HEK293T (cell line): ENCODE data around the gene SHROOM1.

Experiments used
- ARNT ChIP-seq: fragments of 450-650 bp; IDR thresholded peaks from 2 replicates; pipeline ENCODE4 v1.6.1; 2017; ENCODE audit warnings: mild to moderate bottlenecking
- BHLHE40 ChIP-seq: fragments of 450-650 bp; IDR thresholded peaks from 2 replicates; pipeline ENCODE4 v1.6.1; 2016; ENCODE audit warnings: mild to moderate bottlenecking, moderate library complexity, borderline replicate concordance
- CTBP1 ChIP-seq: fragments of 450-650 bp; IDR thresholded peaks from 2 replicates; pipeline ENCODE4 v1.6.1; 2016; ENCODE audit warnings: borderline replicate concordance
- FOXA1 ChIP-seq: fragments of 450-650 bp; IDR thresholded peaks from 2 replicates; pipeline ENCODE4 v1.6.1; 2016; ENCODE audit warnings: mild to moderate bottlenecking
- FOXK2 ChIP-seq: fragments of 450-650 bp; IDR thresholded peaks from 2 replicates; pipeline ENCODE4 v1.6.1; 2016; ENCODE audit warnings: mild to moderate bottlenecking
- FOXM1 ChIP-seq: fragments of 450-650 bp; IDR thresholded peaks from 2 replicates; pipeline ENCODE4 v1.6.1; 2017; ENCODE audit warnings: mild to moderate bottlenecking, borderline replicate concordance
- L3MBTL2 ChIP-seq: fragments of 450-650 bp; conservative IDR thresholded peaks from 2 replicates; pipeline ENCODE4 v1.6.1; 2016; ENCODE audit warnings: mild to moderate bottlenecking
- NFRKB ChIP-seq: fragments of 450-650 bp; IDR thresholded peaks from 2 replicates; pipeline ENCODE4 v1.6.1; 2016; ENCODE audit warnings: mild to moderate bottlenecking, moderate library complexity
- PKNOX1 ChIP-seq: fragments of 450-650 bp; IDR thresholded peaks from 2 replicates; pipeline ENCODE4 v1.6.1; 2016
- SP1 ChIP-seq: fragments of 450-650 bp; IDR thresholded peaks from 2 replicates; pipeline ENCODE4 v1.6.1; 2017
- SUZ12 ChIP-seq: fragments of 450-650 bp; IDR thresholded peaks from 2 replicates; pipeline ENCODE4 v1.6.1; 2016; ENCODE audit warnings: mild to moderate bottlenecking
- TARDBP ChIP-seq: fragments of 450-650 bp; IDR thresholded peaks from 2 replicates; pipeline ENCODE4 v1.6.1; 2016
- ZNF384 ChIP-seq: fragments of 450-650 bp; IDR thresholded peaks from 2 replicates; pipeline ENCODE4 v1.6.1; 2016

GRCh38 chr5:132825834-132826391, 4.5 kb downstream of the SHROOM1 start:
- TF ChIP-seq FOXK2 (no peak), BHLHE40 (no peak), NFRKB (no peak), FOXM1 (no peak), L3MBTL2 (no peak), ARNT (no peak), TARDBP (no peak), SUZ12 (no peak), CTBP1 (no peak), ZNF384 (no peak), FOXA1 (no peak), PKNOX1 (no peak), SP1 (no peak)
